Lower leg skin (tissue), 4 donors: Measurements from ENCODE around the gene PRKCSH. TPM values are rescaled to one million over a fixed set of nuclear protein-coding genes. Genes with fewer than 3 reads are reported as not detected.

Source experiments
- DNase-seq, 2 donors: peaks; one replicate each; pipeline ENCODE4 v3.0.0-alpha.2; 2019; ENCODE audit warnings: low spot score in 2 of 2
- H3K4me3 ChIP-seq: fragments of 200-600 bp; sonication (generic); 2 replicates; pipeline ENCODE4 v1.5.1; 2017; ENCODE audit warnings: mild to moderate bottlenecking, low read depth; ENCODE audit not compliant: poor library complexity, severe bottlenecking
- POLR2A ChIP-seq, 2 donors: fragments of 450-650 bp; IDR thresholded peaks; one replicate each; pipeline ENCODE4 v1.6.1; 2016 to 2017; ENCODE audit warnings: antibody characterized with exemption in 2 of 2, mild to moderate bottlenecking in 1 of 2, moderate library complexity in 1 of 2
- WGBS, 2 donors: methylation state at CpG; one replicate each; pipeline ENCODE4 v1.1.5; 2018; 5-methylcytosine and 5-hydroxymethylcytosine counted together
- intact Hi-C: fragments of 100-400 bp; cut with DNase I; formaldehyde crosslinking; loops from one replicate; pipeline ENCODE4 v1.15.0; 2023; ENCODE audit warnings: low total_unique reads
- total RNA-seq, 4 donors: library from RNA; depleted of rRNA; stranded (reverse); fragments of >200 nt; gene quantifications; one replicate each; pipeline ENCODE4 v1.1.0, GENCODE V29; 2016
- TF ChIP-seq, protein P1 (sequence below), 3 donors: fragments of 450-650 bp; IDR thresholded peaks; one replicate each; pipeline ENCODE4 v1.5.1; 2016; ENCODE audit warnings: antibody characterized with exemption in 3 of 3, mild to moderate bottlenecking in 3 of 3, moderate library complexity in 2 of 3

The PRKCSH gene
- total RNA-seq, 4 donors from 2014 or later, result 121 to 189 (median 157) TPM

- DNase-seq, result no peak
- TF ChIP-seq, protein P1, sequence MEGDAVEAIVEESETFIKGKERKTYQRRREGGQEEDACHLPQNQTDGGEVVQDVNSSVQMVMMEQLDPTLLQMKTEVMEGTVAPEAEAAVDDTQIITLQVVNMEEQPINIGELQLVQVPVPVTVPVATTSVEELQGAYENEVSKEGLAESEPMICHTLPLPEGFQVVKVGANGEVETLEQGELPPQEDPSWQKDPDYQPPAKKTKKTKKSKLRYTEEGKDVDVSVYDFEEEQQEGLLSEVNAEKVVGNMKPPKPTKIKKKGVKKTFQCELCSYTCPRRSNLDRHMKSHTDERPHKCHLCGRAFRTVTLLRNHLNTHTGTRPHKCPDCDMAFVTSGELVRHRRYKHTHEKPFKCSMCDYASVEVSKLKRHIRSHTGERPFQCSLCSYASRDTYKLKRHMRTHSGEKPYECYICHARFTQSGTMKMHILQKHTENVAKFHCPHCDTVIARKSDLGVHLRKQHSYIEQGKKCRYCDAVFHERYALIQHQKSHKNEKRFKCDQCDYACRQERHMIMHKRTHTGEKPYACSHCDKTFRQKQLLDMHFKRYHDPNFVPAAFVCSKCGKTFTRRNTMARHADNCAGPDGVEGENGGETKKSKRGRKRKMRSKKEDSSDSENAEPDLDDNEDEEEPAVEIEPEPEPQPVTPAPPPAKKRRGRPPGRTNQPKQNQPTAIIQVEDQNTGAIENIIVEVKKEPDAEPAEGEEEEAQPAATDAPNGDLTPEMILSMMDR (IDR thresholded peaks at IDR 0.05), result no peak
- TF ChIP-seq POLR2A (IDR thresholded peaks at IDR 0.05), result no peak
- H3K4me3 ChIP-seq, result no peak overlapping the region
- intact Hi-C loops, result loop anchor here (10.0 kb wide), 1 partner anchor 202 kb away; no protein-coding TSS in a partner anchor
- 86 to 88% methylated on average over 35 to 41 of the region's 45 CpGs for WGBS, 2 donors
Observed at GRCh38 chr19:11486661-11487503, 51.4 kb downstream of the PRKCSH start.

DNA sequence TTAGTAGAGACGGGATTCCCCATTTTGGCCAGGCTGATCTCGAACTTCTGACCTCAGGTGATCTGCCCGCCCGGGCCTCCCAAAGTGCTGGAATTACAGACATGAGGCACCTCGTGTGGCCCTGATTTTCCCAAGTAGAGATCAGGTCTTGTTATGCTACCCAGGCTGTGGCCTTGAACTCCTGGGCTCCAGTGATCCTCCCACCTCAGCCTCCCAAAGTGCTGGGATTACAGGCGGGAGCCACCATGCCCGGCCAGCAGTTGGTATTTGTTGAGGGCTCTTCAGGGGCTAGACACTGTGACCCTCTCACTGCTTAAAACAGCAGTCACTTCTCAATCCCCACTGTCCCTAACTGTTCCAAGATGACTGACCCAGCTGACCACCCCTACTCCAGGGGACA lies 53.9 kb downstream of the PRKCSH start:
- TF ChIP-seq, protein P1 (IDR thresholded peaks at IDR 0.05), result no peak
- no peak for TF ChIP-seq POLR2A (IDR thresholded peaks at IDR 0.05)
- H3K4me3 ChIP-seq, result no peak overlapping the region
- intact Hi-C loops, result loop anchor here (10.0 kb wide), 1 partner anchor 205 kb away; no protein-coding TSS in a partner anchor
- no peak for DNase-seq
- 94 to 95% methylated on average over 7 of the region's 7 CpGs for WGBS, 2 donors

- intact Hi-C loops, result loop anchor here (10.0 kb wide), 1 partner anchor 90 kb away; no protein-coding TSS in a partner anchor
- no peak for DNase-seq
- TF ChIP-seq, protein P1 (IDR thresholded peaks at IDR 0.05), result no peak
- no peak for TF ChIP-seq POLR2A (IDR thresholded peaks at IDR 0.05)
- H3K4me3 ChIP-seq, result no peak overlapping the region
- WGBS, 2 donors, result 92 to 93% methylated on average over 26 to 27 of the region's 27 CpGs
Observed at GRCh38 chr19:11494634-11495285, 59.3 kb downstream of the PRKCSH start.

GRCh38 chr19:11495481-11495880 lies 60.0 kb downstream of the PRKCSH start:
- no peak for TF ChIP-seq POLR2A (IDR thresholded peaks at IDR 0.05)
- TF ChIP-seq, protein P1 (IDR thresholded peaks at IDR 0.05), result no peak
- intact Hi-C loops, result loop anchor here (10.0 kb wide), 1 partner anchor 89 kb away; no protein-coding TSS in a partner anchor
- 88% methylated on average over 9 to 10 of the region's 10 CpGs for WGBS, 2 donors
- no peak for DNase-seq
- H3K4me3 ChIP-seq, result no peak overlapping the region

GRCh38 chr19:11495885-11496284 lies 60.5 kb downstream of the PRKCSH start:
- no peak overlapping the region for H3K4me3 ChIP-seq
- no peak for DNase-seq
- intact Hi-C loops, result loop anchor here (10.0 kb wide), 1 partner anchor 89 kb away; no protein-coding TSS in a partner anchor
- TF ChIP-seq POLR2A (IDR thresholded peaks at IDR 0.05), result no peak
- TF ChIP-seq, protein P1 (IDR thresholded peaks at IDR 0.05), result no peak
- 95 to 97% methylated on average over 20 to 21 of the region's 22 CpGs for WGBS, 2 donors
